ENCODE data around the gene PPP2R2B.

Gene PPP2R2B

DNA sequence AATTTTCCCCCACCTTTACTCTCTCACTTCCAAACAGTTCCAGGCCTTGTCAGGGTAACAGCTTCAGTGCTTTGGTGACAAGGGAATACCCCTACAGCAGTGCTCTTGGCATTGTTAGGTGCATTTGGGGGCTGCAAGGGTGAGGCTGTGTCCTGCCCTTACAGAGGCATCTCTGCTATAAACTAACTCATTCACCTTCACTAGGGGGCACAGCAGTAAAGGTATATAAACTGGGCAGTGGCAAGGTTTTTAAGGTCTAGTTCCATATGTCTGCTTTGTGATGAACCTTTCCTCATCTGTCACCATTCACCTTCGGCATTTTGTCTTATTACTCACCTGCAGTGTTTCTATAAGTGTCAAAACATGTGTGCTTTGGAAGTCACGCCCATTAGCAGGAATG is 283.5 kb downstream of the PPP2R2B start:
- TF ChIP-seq, protein P1, sequence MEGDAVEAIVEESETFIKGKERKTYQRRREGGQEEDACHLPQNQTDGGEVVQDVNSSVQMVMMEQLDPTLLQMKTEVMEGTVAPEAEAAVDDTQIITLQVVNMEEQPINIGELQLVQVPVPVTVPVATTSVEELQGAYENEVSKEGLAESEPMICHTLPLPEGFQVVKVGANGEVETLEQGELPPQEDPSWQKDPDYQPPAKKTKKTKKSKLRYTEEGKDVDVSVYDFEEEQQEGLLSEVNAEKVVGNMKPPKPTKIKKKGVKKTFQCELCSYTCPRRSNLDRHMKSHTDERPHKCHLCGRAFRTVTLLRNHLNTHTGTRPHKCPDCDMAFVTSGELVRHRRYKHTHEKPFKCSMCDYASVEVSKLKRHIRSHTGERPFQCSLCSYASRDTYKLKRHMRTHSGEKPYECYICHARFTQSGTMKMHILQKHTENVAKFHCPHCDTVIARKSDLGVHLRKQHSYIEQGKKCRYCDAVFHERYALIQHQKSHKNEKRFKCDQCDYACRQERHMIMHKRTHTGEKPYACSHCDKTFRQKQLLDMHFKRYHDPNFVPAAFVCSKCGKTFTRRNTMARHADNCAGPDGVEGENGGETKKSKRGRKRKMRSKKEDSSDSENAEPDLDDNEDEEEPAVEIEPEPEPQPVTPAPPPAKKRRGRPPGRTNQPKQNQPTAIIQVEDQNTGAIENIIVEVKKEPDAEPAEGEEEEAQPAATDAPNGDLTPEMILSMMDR (IDR thresholded peaks at IDR 0.05), result no peak
- no peaks in the 10 kb centered on the region for H3K9me3 Mint-ChIP-seq
- H3K27me3 Mint-ChIP-seq (ENCODE audit: low read depth, poor library complexity), result no peaks in the 10 kb centered on the region
- no peak overlapping the region for H3K27ac Mint-ChIP-seq
- H3K4me3 Mint-ChIP-seq, result no peak overlapping the region
- H3K4me1 Mint-ChIP-seq, result peaks cover 10% of the 10 kb centered on the region
- DNase-seq, result no peak
- H3K36me3 Mint-ChIP-seq (ENCODE audit: low read depth), result no peaks in the 10 kb centered on the region

DNA sequence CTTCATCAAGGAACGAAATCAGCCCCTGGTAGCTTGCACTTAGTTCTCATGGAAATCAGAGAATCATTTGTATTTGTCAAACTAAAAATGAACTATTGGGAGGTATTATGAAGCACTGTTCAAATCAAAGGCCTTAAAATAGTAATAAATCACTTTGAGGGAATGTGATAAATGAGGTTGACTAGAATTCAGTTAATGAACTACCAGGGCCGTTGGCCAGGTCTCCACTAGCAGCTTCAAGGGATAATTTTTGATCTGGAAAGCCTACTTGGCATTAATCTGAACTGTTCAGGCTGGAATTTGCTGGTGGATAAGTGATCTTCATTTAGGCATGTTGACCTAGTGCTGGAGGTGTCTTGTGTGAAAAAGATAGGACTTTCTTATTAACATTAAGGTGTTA is 286.2 kb downstream of the PPP2R2B start:
- DNase-seq, result no peak
- H3K4me3 Mint-ChIP-seq, result no peak overlapping the region
- no peaks in the 10 kb centered on the region for H3K9me3 Mint-ChIP-seq
- H3K27ac Mint-ChIP-seq, result no peak overlapping the region
- TF ChIP-seq, protein P1 (IDR thresholded peaks at IDR 0.05), result no peak
- H3K36me3 Mint-ChIP-seq (ENCODE audit: low read depth), result no peaks in the 10 kb centered on the region
- H3K27me3 Mint-ChIP-seq (ENCODE audit: low read depth, poor library complexity), result no peaks in the 10 kb centered on the region
- peaks cover 19% of the 10 kb centered on the region for H3K4me1 Mint-ChIP-seq

DNA sequence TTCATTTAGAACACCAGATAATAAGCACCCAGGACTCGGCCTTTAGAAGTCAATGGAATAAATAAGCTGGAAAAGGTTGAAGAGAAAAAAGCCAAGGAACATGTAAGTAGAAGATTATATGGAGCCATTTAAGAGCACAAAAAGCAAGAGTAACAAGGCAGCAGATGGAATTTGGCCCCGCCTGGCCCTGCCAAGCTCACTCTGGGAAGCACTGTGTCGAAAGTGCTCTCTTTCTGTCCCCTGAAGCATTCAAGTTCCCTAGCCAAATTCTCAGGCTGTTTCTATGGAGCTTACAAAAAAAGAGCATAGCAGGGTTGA is 289.6 kb downstream of the PPP2R2B start:
- H3K4me3 Mint-ChIP-seq, result no peak overlapping the region
- no peak for DNase-seq
- TF ChIP-seq, protein P1 (IDR thresholded peaks at IDR 0.05), result no peak
- no peak overlapping the region for H3K27ac Mint-ChIP-seq
- peaks cover 2% of the 10 kb centered on the region for H3K27me3 Mint-ChIP-seq (ENCODE audit: low read depth, poor library complexity)
- H3K9me3 Mint-ChIP-seq, result no peaks in the 10 kb centered on the region
- peaks cover 18% of the 10 kb centered on the region for H3K4me1 Mint-ChIP-seq
- H3K36me3 Mint-ChIP-seq (ENCODE audit: low read depth), result no peaks in the 10 kb centered on the region

DNA sequence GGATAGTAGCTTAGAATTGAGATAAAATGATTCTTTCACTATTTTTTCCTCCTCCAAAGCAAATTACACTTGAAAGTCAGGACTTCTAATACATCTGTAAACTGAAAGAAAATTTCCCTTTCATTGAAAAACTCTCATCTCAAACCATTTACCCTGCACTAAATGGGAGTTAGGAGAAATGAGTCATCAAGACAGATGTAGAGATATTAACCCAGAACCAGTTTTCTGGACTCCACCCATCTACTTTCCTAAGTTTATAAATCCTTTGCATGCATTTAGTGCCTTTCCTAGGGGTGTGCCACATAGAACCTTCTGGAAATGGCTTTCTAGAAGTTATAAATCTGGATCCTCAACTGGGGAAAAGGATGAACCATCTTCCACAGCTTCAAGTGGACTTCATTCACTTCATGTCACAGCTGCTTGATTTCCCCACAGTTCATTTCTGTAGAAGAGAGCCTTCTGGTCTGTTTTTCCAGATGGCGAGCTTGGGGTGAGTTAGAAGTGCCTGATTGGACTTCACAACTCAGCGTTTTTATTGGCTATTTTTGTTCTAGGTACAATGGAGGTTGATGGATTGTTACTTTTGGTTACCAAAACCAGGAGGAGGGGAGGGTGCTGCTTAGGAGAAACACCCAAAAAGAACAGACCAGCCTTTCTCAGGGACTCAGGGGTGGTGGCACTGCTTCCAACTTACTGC is 290.1 kb downstream of the PPP2R2B start:
- TF ChIP-seq, protein P1 (IDR thresholded peaks at IDR 0.05), result no peak
- Mint-ChIP-seq H3K27ac (no peak overlapping the region), H3K27me3 (ENCODE audit: low read depth, poor library complexity) (peaks cover 5% of the 10 kb centered on the region), H3K4me3 (no peak overlapping the region), H3K9me3 (no peaks in the 10 kb centered on the region), H3K4me1 (peaks cover 13% of the 10 kb centered on the region), H3K36me3 (ENCODE audit: low read depth) (no peaks in the 10 kb centered on the region)
- no peak for DNase-seq

DNA sequence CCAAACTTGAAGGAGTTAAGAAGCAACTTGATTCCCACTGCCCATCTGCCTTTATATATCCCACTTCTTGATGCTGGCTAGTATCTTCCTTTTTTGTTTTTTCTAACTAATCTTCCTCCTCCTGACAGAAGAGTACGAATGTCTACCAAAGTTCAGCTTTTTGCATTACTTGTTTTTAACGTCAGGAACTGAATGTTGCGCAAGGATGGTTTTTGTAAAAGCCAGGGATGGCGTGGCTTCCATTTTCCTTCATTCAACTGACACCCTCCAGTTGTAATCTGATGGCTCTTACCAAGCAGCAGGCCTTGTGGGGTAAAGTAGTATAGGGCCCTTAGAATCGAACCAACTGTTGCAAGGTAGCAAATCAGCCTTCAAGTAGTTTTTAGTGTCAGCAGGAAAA is 291.8 kb downstream of the PPP2R2B start:
- Mint-ChIP-seq H3K27ac (no peak overlapping the region), H3K9me3 (no peaks in the 10 kb centered on the region), H3K4me3 (no peak overlapping the region), H3K36me3 (ENCODE audit: low read depth) (no peaks in the 10 kb centered on the region), H3K4me1 (peaks cover 9% of the 10 kb centered on the region), H3K27me3 (ENCODE audit: low read depth, poor library complexity) (peaks cover 8% of the 10 kb centered on the region)
- TF ChIP-seq, protein P1 (IDR thresholded peaks at IDR 0.05), result no peak
- DNase-seq, result no peak

DNA sequence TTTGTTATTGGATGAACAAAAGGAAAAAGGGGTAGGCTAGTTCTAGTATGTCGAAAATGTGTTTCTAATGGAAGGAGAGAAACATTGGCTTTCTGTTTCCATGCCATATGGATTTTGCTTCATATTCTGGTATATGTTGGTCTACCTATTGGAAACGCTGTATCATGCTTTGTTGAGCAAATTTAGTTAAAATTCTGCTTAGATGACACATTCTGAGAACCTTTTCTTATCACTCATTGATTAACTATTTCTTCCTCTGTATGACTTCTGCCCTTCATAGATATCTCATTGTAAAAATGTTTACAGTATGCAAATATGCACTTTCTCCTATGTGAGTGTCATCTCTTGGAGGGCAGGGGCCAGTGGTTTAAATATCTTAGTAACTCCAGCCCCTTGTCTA is 293.8 kb downstream of the PPP2R2B start:
- H3K27ac Mint-ChIP-seq, result no peak overlapping the region
- peaks cover 9% of the 10 kb centered on the region for H3K4me1 Mint-ChIP-seq
- H3K4me3 Mint-ChIP-seq, result no peak overlapping the region
- no peak for DNase-seq
- no peaks in the 10 kb centered on the region for H3K36me3 Mint-ChIP-seq (ENCODE audit: low read depth)
- peaks cover 15% of the 10 kb centered on the region for H3K27me3 Mint-ChIP-seq (ENCODE audit: low read depth, poor library complexity)
- H3K9me3 Mint-ChIP-seq, result peaks cover 3% of the 10 kb centered on the region
- TF ChIP-seq, protein P1 (IDR thresholded peaks at IDR 0.05), result no peak

All from nephron progenitor cell (in vitro differentiated cells).